H1 (cell line): ENCODE data around the gene DIPK1C. TPM values are rescaled to one million over a fixed set of nuclear protein-coding genes. Genes with fewer than 3 reads are reported as not detected.

Experiments
- polyA plus RNA-seq, 7 experiments: library from polyadenylated mRNA; depleted of rRNA in 3 of 7; stranded (reverse) in 5 of 7; unstranded in 2 of 7; fragments of >200 nt in 5 of 7; fragments of 200-250 nt in 2 of 7; gene quantifications; 1 replicate in 5 of 7; 2 replicates in 1 of 7; 4 replicates in 1 of 7; pipeline versions ENCODE4 v1.2.1 to v1.2.3, GENCODE V29; 2011 to 2013; ENCODE audit warnings: missing spikeins in 2 of 7, mixed read lengths in 2 of 7
- total RNA-seq: library from RNA; stranded (reverse); fragmentation: NEBNext Ultra II Directional; extraction: Animal tissue kit (Norgen Biotek cat#: 25700); gene quantifications from 2 replicates; pipeline ENCODE4 v1.2.1, GENCODE V29; 2021
- TF ChIP-seq, protein P1 (sequence below), 3 experiments: IDR thresholded peaks; 1 replicate in 2 of 3; 2 replicates in 1 of 3; pipeline versions ENCODE4 v1.5.1 to v1.6.1; 2011; ENCODE audit warnings: low read length in 3 of 3, mild to moderate bottlenecking in 3 of 3, inconsistent platforms in 2 of 3, low read depth in 1 of 3, moderate library complexity in 1 of 3; ENCODE audit not compliant: insufficient read depth in 1 of 3; ENCODE audit errors: control extremely low read depth in 1 of 3

Gene DIPK1C
- total and polyA plus RNA-seq, 2 of the 8 experiments (the other 6 are each of a cell fraction or from before 2014, with no cell fraction given): 0.08 TPM; not detected in 1

DNA sequence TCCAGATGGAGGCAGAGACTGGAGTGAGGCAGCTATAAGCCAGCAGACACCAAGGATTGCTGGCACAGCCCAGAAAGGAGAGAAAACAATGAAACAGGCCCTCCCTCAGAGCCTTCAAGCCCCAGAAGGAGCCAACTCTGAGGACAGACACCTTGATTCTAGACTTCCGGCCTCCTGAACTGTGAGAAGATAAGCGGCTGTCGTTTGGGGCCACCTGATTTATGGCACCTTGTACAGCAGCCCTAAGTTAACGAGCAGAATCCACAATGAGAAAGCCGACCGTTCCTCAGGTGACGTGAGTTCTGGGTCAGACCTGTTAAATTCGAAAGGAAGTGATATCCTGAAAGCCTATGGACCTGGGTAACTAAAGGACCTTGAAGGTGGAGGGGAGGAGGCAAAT is 31.8 kb upstream of the DIPK1C start (continued):
- TF ChIP-seq, protein P1, sequence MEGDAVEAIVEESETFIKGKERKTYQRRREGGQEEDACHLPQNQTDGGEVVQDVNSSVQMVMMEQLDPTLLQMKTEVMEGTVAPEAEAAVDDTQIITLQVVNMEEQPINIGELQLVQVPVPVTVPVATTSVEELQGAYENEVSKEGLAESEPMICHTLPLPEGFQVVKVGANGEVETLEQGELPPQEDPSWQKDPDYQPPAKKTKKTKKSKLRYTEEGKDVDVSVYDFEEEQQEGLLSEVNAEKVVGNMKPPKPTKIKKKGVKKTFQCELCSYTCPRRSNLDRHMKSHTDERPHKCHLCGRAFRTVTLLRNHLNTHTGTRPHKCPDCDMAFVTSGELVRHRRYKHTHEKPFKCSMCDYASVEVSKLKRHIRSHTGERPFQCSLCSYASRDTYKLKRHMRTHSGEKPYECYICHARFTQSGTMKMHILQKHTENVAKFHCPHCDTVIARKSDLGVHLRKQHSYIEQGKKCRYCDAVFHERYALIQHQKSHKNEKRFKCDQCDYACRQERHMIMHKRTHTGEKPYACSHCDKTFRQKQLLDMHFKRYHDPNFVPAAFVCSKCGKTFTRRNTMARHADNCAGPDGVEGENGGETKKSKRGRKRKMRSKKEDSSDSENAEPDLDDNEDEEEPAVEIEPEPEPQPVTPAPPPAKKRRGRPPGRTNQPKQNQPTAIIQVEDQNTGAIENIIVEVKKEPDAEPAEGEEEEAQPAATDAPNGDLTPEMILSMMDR (IDR thresholded peaks at IDR 0.05; ENCODE audit: control extremely low read depth in 1 of 3, insufficient read depth in 1 of 3, low read depth in 1 of 3, low read length in 3 of 3): no peak
